Testis (tissue), 3 donors: ENCODE data around the gene ZNF28. TPM values are rescaled to one million over a fixed set of nuclear protein-coding genes. Genes with fewer than 3 reads are reported as not detected.
"Not testable (repeated sequence)": the region's sequence is repeated elsewhere in the genome, so short reads cannot be mapped to it uniquely, and the experiment has no call there.

ENCODE experiments used
- DNase-seq: peaks from one replicate; pipeline ENCODE4 v3.0.0-alpha.2; 2019
- H3K27ac ChIP-seq, 2 donors: fragments of 200-600 bp; sonication (generic); one replicate each; pipeline ENCODE4 v1.5.1; 2019
- H3K27me3 ChIP-seq: fragments of 200-600 bp; sonication (generic); one replicate; pipeline ENCODE4 v1.5.1; 2019
- H3K36me3 ChIP-seq: fragments of 200-600 bp; sonication (generic); one replicate; pipeline ENCODE4 v1.5.1; 2017; ENCODE audit warnings: low read depth; ENCODE audit errors: missing control alignments
- H3K4me1 ChIP-seq: fragments of 200-600 bp; sonication (generic); one replicate; pipeline ENCODE4 v1.5.1; 2019
- H3K4me3 ChIP-seq, 2 donors: fragments of 200-600 bp; sonication (generic); one replicate each; pipeline ENCODE4 v1.5.1; 2017 to 2019
- H3K9me3 ChIP-seq: fragments of 200-600 bp; sonication (generic); one replicate; pipeline ENCODE4 v1.5.1; 2017
- POLR2A ChIP-seq: fragments of 450-650 bp; IDR thresholded peaks from one replicate; pipeline ENCODE4 v1.6.1; 2017; ENCODE audit warnings: antibody characterized with exemption, mild to moderate bottlenecking, moderate library complexity
- WGBS, 2 donors: methylation state at CpG; one replicate each; pipeline ENCODE4 v1.1.5; 2018; 5-methylcytosine and 5-hydroxymethylcytosine counted together
- intact Hi-C: fragments of 100-400 bp; cut with DNase I; formaldehyde crosslinking; loops from one replicate; pipeline ENCODE4 v1.15.1; 2023; ENCODE audit warnings: low total_unique reads
- polyA plus RNA-seq: library from polyadenylated mRNA; stranded (reverse); fragments of 350-450 nt; fragmentation: Illumina TruSeq; extraction: RNeasy Lipid Tissue Mini Kit (QIAGEN cat#74804); gene quantifications from one replicate; pipeline ENCODE4 v1.2.3, GENCODE V29; 2014; ENCODE audit warnings: low read depth, low replicate concordance; ENCODE audit not compliant: insufficient read depth
- total RNA-seq, 2 donors: library from RNA; depleted of rRNA; stranded (reverse); fragments of >200 nt; gene quantifications; one replicate each; pipeline ENCODE4 v1.2.3, GENCODE V29; 2016
- TF ChIP-seq, protein P1 (sequence below), 3 experiments: fragments of 450-650 bp in 2 of 3; fragments of 200-600 bp in 1 of 3; sonication (generic) in 1 of 3; IDR thresholded peaks; one replicate each; pipeline ENCODE4 v1.5.1; 2016 to 2019; ENCODE audit warnings: antibody characterized with exemption in 3 of 3, mild to moderate bottlenecking in 2 of 3, moderate library complexity in 1 of 3

ZNF28 gene
- total and polyA plus RNA-seq, 3 donors from 2014 or later: 8.8 to 17.5 (median 12.2) TPM

GRCh38 chr19:52825765-52826164 lies 4.3 kb upstream of the ZNF28 start:
- Histone ChIP-seq H3K4me3 (no peak overlapping the region), H3K4me1 (no peaks in the 10 kb centered on the region), H3K27me3 (no peaks in the 10 kb centered on the region), H3K27ac (no peak overlapping the region), H3K36me3 (no peaks in the 10 kb centered on the region), H3K9me3 (no peaks in the 10 kb centered on the region)
- 94 to 96% methylated on average over 5 of the region's 5 CpGs for WGBS, 2 donors
- intact Hi-C loops: no loop called here
- TF ChIP-seq, protein P1, sequence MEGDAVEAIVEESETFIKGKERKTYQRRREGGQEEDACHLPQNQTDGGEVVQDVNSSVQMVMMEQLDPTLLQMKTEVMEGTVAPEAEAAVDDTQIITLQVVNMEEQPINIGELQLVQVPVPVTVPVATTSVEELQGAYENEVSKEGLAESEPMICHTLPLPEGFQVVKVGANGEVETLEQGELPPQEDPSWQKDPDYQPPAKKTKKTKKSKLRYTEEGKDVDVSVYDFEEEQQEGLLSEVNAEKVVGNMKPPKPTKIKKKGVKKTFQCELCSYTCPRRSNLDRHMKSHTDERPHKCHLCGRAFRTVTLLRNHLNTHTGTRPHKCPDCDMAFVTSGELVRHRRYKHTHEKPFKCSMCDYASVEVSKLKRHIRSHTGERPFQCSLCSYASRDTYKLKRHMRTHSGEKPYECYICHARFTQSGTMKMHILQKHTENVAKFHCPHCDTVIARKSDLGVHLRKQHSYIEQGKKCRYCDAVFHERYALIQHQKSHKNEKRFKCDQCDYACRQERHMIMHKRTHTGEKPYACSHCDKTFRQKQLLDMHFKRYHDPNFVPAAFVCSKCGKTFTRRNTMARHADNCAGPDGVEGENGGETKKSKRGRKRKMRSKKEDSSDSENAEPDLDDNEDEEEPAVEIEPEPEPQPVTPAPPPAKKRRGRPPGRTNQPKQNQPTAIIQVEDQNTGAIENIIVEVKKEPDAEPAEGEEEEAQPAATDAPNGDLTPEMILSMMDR (IDR thresholded peaks at IDR 0.05): no peak
- no peak for TF ChIP-seq POLR2A
- no peak for DNase-seq

GRCh38 chr19:52823676-52824075 lies 2.2 kb upstream of the ZNF28 start:
- no peak for DNase-seq
- intact Hi-C loops: no loop called here
- Histone ChIP-seq H3K27me3 (no peaks in the 10 kb centered on the region), H3K36me3 (no peaks in the 10 kb centered on the region), H3K27ac (no peak overlapping the region), H3K4me3 (no peak overlapping the region), H3K9me3 (no peaks in the 10 kb centered on the region), H3K4me1 (no peaks in the 10 kb centered on the region)
- TF ChIP-seq POLR2A: no peak
- TF ChIP-seq, protein P1 (IDR thresholded peaks at IDR 0.05): no peak
- WGBS, 2 donors: 88 to 92% methylated on average over 12 of the region's 12 CpGs

DNA sequence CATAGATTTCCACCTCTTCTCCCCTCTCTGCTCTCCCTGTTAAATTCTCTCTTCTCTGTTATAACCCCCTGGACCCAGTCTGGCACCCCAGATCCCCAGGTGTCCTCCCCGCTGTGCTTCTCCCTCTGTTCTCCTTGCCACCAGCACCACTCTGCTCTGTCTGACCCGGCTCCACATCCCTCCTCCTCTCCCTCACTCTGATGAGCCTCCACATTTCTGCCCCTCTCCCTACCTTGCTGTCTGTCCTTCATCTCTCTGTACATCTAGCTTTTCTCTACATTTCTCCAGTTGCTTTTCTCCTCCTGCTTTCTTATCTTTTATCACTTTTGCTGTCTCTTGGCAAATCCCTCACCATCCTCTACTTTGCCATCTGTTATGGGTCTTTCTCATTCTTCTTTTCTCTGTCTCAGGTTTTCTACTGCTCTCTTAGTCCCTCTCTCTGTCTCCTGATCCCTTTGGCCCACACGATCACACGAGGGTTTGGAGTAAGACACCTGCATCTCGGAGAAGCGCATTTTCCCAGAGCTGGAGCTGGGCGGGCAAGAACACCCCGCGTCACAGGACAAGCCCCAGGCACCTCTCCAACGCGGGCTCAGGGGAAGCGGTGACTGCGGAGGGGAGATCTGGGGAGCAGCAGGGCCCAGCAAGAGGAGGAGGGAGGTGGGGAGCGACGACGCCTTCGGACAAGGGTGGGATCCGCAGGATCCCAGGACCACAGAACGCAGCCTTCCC lies 795 bp downstream of the ZNF28 start:
- H3K4me1 ChIP-seq, H3K27ac ChIP-seq, intact Hi-C loops, H3K27me3 ChIP-seq, H3K9me3 ChIP-seq, DNase-seq, H3K36me3 ChIP-seq: not testable (repeated sequence)
- WGBS, 2 donors: 5 to 13% methylated on average over 9 to 19 of the region's 19 CpGs
- peak overlapping the region; percentile 51 to 66 for H3K4me3 ChIP-seq

DNA sequence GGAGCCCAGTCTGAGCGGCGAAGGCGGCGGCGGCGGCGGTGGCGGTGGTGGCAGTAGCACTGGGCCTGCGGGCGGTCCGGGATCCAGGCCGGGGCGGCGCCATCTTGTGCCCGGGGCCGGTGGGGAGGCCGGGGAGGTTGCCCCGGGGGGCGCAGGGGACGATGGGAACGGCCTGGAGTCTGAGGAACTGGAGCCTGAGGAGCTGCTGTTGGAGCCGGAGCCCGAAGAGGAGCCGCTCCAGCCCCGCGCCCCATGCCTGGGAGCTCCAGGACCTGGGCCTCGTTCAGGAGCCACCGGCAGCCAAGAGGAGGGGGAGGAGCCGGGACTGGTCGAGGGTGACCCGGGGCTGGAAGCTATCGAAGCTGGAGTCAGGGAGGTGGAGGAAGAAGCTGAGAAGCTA lies 11.6 kb downstream of the ZNF28 start:
- H3K36me3 ChIP-seq: no peaks in the 10 kb centered on the region
- no peaks in the 10 kb centered on the region for H3K4me1 ChIP-seq
- peak overlapping the region; percentile 15 to 41 for H3K4me3 ChIP-seq
- intact Hi-C loops: no loop called here
- H3K27ac ChIP-seq: no peak overlapping the region
- H3K27me3 ChIP-seq: no peaks in the 10 kb centered on the region
- H3K9me3 ChIP-seq: no peaks in the 10 kb centered on the region
- peak; percentile 37 for DNase-seq
- WGBS, 2 donors: 61 to 89% methylated on average over 25 to 32 of the region's 32 CpGs
- TF ChIP-seq POLR2A: no peak
- TF ChIP-seq, protein P1 (IDR thresholded peaks at IDR 0.05): no peak

DNA sequence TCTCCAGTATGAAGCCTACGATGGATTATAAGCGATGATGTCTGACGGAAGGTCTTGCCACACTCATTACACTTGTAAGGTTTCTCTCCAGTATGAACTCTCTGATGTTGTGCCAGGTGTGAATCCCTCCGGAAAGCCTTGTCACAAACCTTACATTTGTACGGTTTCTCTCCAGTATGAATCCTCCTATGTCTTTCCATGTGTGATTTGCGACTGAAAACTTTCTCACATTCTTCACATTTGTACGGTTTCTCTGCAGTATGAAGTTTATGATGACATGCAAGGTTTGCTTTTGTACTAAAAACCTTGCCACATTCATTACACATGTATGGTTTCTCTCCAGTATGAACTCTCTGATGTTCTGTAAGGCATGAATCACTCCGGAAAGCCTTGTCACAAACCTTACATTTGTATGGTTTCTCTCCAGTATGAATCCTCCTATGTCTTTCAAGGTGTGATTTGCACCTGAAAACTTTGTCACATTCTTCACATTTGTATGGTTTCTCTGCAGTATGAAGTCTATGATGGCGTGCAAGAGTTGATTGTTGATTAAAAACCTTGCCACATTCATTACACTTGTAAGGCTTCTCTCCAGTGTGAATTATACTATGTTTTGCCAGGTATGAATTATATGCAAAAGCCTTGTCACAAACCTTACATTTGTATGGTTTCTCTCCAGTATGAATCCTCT lies 21.3 kb downstream of the ZNF28 start:
- DNase-seq, intact Hi-C loops, H3K36me3 ChIP-seq, H3K4me3 ChIP-seq, H3K27ac ChIP-seq, H3K4me1 ChIP-seq, H3K9me3 ChIP-seq, H3K27me3 ChIP-seq: not testable (repeated sequence)
- 91 to 94% methylated on average over 9 of the region's 9 CpGs for WGBS, 2 donors
